IPS-18a (cell line): ENCODE data around the gene RAB2B.

Experiments
- H3K27ac ChIP-seq: one replicate; pipeline ENCODE4 v1.5.1; 2013; ENCODE audit warnings: low read length
- H3K27me3 ChIP-seq: one replicate; pipeline ENCODE4 v1.6.1; 2013; ENCODE audit warnings: mild to moderate bottlenecking, low read length; ENCODE audit not compliant: control insufficient read depth, insufficient read depth
- H3K36me3 ChIP-seq: one replicate; pipeline ENCODE4 v1.6.1; 2013; ENCODE audit warnings: low read depth, low read length; ENCODE audit not compliant: control insufficient read depth
- H3K4me1 ChIP-seq: one replicate; pipeline ENCODE4 v1.6.1; 2013; ENCODE audit warnings: low read depth, low read length; ENCODE audit not compliant: control insufficient read depth
- H3K4me3 ChIP-seq: one replicate; pipeline ENCODE4 v1.5.1; 2013; ENCODE audit warnings: low read length
- H3K9ac ChIP-seq: one replicate; pipeline ENCODE4 v1.6.1; 2013; ENCODE audit warnings: mild to moderate bottlenecking, low read length, moderate library complexity
- H3K9me3 ChIP-seq: one replicate; pipeline ENCODE4 v1.6.1; 2013; ENCODE audit warnings: low read depth, low read length; ENCODE audit not compliant: control insufficient read depth

The RAB2B gene

GRCh38 chr14:21509432-21510143 lies 32.8 kb upstream of the RAB2B start:
- peaks cover 26% of the 10 kb centered on the region for H3K36me3 ChIP-seq
- no peaks in the 10 kb centered on the region for H3K27me3 ChIP-seq
- peak overlapping the region; percentile 94 for H3K9ac ChIP-seq
- H3K9me3 ChIP-seq = no peaks in the 10 kb centered on the region
- peak overlapping the region; percentile 98 for H3K4me3 ChIP-seq
- peaks cover 8% of the 10 kb centered on the region for H3K4me1 ChIP-seq
- no peak overlapping the region for H3K27ac ChIP-seq

DNA sequence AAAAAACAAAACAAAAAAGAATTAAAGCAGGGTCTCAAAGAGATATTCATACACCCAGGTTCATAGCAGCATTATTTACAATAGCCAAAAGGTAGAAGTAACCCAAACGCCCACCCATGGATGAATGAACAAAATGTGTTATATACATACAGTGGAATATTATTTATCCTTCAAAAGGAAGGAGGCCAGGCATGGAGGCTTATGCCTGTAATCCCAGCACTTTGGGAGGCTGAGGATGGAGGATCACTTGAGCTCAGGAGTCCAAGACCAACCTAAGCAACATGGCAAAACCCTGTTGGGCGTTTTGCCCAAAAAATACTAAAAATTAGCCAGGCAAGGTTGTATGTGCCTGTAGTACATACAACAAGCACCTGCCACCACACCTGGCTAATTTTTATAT lies 29.8 kb upstream of the RAB2B start:
- peaks cover 8% of the 10 kb centered on the region for H3K4me1 ChIP-seq
- no peaks in the 10 kb centered on the region for H3K27me3 ChIP-seq
- no peak overlapping the region for H3K27ac ChIP-seq
- H3K4me3 ChIP-seq = no peak overlapping the region
- peaks cover 53% of the 10 kb centered on the region for H3K36me3 ChIP-seq
- H3K9ac ChIP-seq = no peak overlapping the region
- H3K9me3 ChIP-seq = no peaks in the 10 kb centered on the region

DNA sequence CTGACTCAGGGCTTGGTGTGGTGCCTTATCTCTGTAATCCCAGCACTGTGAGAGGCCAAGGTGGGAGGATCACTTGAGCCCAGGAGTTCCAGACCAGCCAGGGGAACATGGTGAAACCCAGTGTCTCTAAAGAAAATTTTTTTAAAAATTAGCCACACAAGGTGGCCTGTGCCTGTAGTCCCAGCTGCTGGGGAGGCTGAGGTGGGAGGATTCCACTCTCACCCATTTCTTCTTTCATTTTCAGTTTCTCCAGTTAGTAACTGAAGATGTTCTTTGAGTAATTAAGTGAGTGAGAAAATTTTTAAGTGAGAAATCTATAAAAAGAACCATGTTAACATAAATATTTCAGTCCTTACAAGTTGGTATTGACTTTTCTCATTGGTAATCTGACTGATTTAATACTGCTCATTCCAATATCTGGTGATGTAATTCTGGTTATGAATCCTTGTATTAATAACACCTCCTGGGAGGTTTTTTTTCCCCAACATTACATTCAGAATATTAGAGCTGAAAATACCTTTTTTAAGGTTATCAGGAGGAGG lies 28.3 kb upstream of the RAB2B start:
- Histone ChIP-seq H3K9ac (no peak overlapping the region), H3K9me3 (no peaks in the 10 kb centered on the region), H3K27ac (no peak overlapping the region), H3K36me3 (peaks cover 67% of the 10 kb centered on the region), H3K27me3 (no peaks in the 10 kb centered on the region), H3K4me3 (no peak overlapping the region), H3K4me1 (peaks cover 8% of the 10 kb centered on the region)

GRCh38 chr14:21503376-21503775 lies 26.6 kb upstream of the RAB2B start:
- peaks cover 77% of the 10 kb centered on the region for H3K36me3 ChIP-seq
- no peaks in the 10 kb centered on the region for H3K27me3 ChIP-seq
- H3K9ac ChIP-seq = no peak overlapping the region
- H3K27ac ChIP-seq = no peak overlapping the region
- no peaks in the 10 kb centered on the region for H3K9me3 ChIP-seq
- H3K4me3 ChIP-seq = no peak overlapping the region
- H3K4me1 ChIP-seq = peaks cover 7% of the 10 kb centered on the region

GRCh38 chr14:21501568-21501967 lies 24.8 kb upstream of the RAB2B start:
- H3K36me3 ChIP-seq = peaks cover 85% of the 10 kb centered on the region
- no peak overlapping the region for H3K9ac ChIP-seq
- no peaks in the 10 kb centered on the region for H3K27me3 ChIP-seq
- no peaks in the 10 kb centered on the region for H3K9me3 ChIP-seq
- H3K4me3 ChIP-seq = no peak overlapping the region
- H3K27ac ChIP-seq = no peak overlapping the region
- H3K4me1 ChIP-seq = peaks cover 7% of the 10 kb centered on the region

DNA sequence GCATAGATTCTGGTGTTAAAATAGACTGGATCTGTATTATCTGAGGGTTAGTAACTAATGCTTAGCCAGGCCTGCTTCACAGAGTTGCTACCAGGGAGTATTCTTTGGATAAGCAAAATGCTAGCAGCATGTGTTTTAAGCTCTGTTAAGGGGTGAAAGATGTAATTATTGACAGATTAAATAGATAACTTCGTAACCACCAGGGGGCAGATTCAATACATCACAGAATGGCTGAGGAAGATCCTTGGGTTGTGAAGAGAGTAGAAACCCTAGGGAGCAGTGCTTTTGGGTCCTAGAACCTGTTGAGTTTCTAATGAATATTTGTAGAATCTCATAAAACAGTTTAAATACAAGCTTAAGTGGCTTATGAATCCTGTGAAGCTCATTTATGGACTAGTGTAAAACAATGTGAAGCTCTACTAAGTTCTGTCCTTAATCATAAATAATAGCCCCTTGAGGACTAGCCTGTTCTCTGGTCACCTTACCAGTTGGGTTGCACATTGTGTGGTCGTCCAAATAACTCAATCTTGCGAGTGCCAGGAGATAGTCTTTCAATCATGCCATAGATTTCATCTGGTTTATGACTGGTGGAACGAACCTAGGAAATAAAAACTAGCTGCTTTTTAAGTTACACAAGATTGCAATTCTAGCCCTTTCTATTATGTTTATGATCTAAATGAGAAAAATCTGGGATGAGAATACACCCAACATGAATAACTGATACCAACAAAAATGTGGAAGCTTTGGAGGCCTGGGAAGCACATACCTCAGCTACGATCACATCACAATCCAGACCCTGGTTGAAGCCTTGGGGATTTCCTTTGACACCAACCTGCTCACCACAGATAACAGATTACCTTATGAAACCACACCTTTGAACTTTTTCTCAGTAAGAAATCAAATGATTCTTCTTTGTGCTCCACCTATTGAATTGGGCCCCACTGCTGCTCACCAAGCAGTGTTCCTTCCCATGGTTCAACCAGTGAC lies 22.1 kb upstream of the RAB2B start:
- Histone ChIP-seq H3K27me3 (no peaks in the 10 kb centered on the region), H3K36me3 (peaks cover 93% of the 10 kb centered on the region), H3K27ac (peak overlapping the region; percentile 61), H3K4me1 (peaks cover 7% of the 10 kb centered on the region), H3K9me3 (no peaks in the 10 kb centered on the region), H3K4me3 (no peak overlapping the region), H3K9ac (no peak overlapping the region)

GRCh38 chr14:21496453-21496852 lies 19.7 kb upstream of the RAB2B start:
- H3K4me3 ChIP-seq = no peak overlapping the region
- no peak overlapping the region for H3K27ac ChIP-seq
- no peaks in the 10 kb centered on the region for H3K9me3 ChIP-seq
- H3K9ac ChIP-seq = no peak overlapping the region
- H3K27me3 ChIP-seq = no peaks in the 10 kb centered on the region
- peaks cover 83% of the 10 kb centered on the region for H3K36me3 ChIP-seq
- H3K4me1 ChIP-seq = peaks cover 7% of the 10 kb centered on the region

- H3K4me3 ChIP-seq = no peak overlapping the region
- H3K36me3 ChIP-seq = peaks cover 80% of the 10 kb centered on the region
- H3K27ac ChIP-seq = no peak overlapping the region
- H3K9ac ChIP-seq = no peak overlapping the region
- H3K27me3 ChIP-seq = no peaks in the 10 kb centered on the region
- no peaks in the 10 kb centered on the region for H3K9me3 ChIP-seq
- peaks cover 7% of the 10 kb centered on the region for H3K4me1 ChIP-seq
These were observed 18.4 kb upstream of the RAB2B start for GRCh38 chr14:21494902-21495762.

DNA sequence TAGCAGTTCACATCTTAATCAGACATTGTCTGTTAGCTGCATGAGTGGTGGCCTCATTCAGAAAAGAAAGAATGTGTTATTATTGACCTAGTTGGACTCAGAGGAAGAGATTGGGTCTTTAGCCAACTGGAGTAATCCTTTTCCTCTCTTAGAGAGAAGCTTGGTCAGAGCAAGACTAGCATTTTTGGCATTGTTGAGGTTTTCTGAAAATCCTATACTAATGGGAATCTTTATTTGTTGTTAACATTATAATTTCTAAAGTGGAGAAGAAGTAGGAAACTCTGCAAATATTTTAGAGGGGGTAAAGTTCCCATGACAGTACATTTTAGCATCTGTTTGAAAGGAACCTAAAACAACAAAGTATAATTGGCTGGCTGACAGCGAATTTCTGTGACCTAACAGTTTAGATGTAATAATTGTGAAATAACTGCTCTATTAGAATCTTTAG lies 9.9 kb upstream of the RAB2B start:
- Histone ChIP-seq H3K9ac (no peak overlapping the region), H3K27ac (no peak overlapping the region), H3K36me3 (peaks cover 27% of the 10 kb centered on the region), H3K4me3 (no peak overlapping the region), H3K27me3 (no peaks in the 10 kb centered on the region), H3K9me3 (no peaks in the 10 kb centered on the region), H3K4me1 (no peaks in the 10 kb centered on the region)

DNA sequence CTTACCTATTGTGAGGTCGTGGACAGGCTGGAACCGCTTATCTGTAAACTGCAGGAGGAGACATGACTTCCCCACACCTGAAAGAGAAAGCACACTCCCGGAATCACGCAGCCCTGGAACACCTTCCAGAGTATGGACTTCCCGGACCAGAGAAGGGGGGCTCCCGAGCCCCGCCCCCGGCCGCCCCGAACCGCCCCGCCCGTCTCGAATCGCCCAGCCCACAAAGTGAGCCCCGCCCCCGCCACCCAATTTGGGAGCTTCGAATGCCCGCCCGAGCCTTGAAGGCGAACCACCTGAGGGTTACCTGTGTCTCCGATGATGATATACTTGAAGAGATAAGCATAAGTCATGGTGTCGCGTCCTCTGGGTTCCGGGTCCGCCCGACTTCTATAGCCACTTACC lies 235 bp downstream of the RAB2B start:
- peak overlapping the region; percentile 75 for H3K9ac ChIP-seq
- H3K27me3 ChIP-seq = no peaks in the 10 kb centered on the region
- peaks cover 3% of the 10 kb centered on the region for H3K4me1 ChIP-seq
- H3K4me3 ChIP-seq = peak overlapping the region; percentile 91
- peaks cover 21% of the 10 kb centered on the region for H3K36me3 ChIP-seq
- H3K9me3 ChIP-seq = no peaks in the 10 kb centered on the region
- H3K27ac ChIP-seq = no peak overlapping the region
